Measurements from ENCODE around the gene POLN. TPM values are rescaled to one million over a fixed set of nuclear protein-coding genes. Genes with fewer than 3 reads are reported as not detected.

Gene POLN
- total RNA-seq, 1 experiment from 2014 or later: 3.5 TPM

- Mint-ChIP-seq H3K9me3 (no peaks in the 10 kb centered on the region), H3K36me3 (no peaks in the 10 kb centered on the region), H3K4me1 (peaks cover 8% of the 10 kb centered on the region; the same call in 1 of the 2 replicates), H3K4me3 (no peak overlapping the region), H3K27ac (no peak overlapping the region), H3K27me3 (ENCODE audit: low read depth) (peaks cover 7% of the 10 kb centered on the region)
- CTCF ChIA-PET: interaction anchor here (0.8 kb wide), 1 partner anchor 39 kb away, joined by 3 read pairs; no protein-coding TSS in a partner anchor
- POLR2A ChIA-PET: no interaction called here
- ATAC-seq (no peak), DNase-seq (ENCODE audit: low spot score) (no peak)
- no peak for TF ChIP-seq NFATC4 (CRISPR knock-in tag; IDR thresholded peaks at IDR 0.05)
Measured at GRCh38 chr4:2259036-2259540, 17.2 kb upstream of the POLN start.

- no peak overlapping the region for H3K4me3 Mint-ChIP-seq
- no peak for TF ChIP-seq ZNF232 (CRISPR knock-in tag; IDR thresholded peaks at IDR 0.05)
- POLR2A ChIA-PET: no interaction called here
Measured at GRCh38 chr4:2258091-2259035, 16.4 kb upstream of the POLN start.

GRCh38 chr4:2257361-2258081, 15.6 kb upstream of the POLN start:
- no peak overlapping the region for H3K4me3 Mint-ChIP-seq
- ChIA-PET CTCF (no interaction called here), POLR2A (no interaction called here)
- H3K36me3 Mint-ChIP-seq: no peaks in the 10 kb centered on the region
- peaks cover 13% of the 10 kb centered on the region; the same call in 1 of the 2 replicates for H3K4me1 Mint-ChIP-seq
- no peaks in the 10 kb centered on the region for H3K27me3 Mint-ChIP-seq (ENCODE audit: low read depth)
- no peaks in the 10 kb centered on the region for H3K9me3 Mint-ChIP-seq
- DNase-seq (ENCODE audit: low spot score): peak; percentile 9
- TF ChIP-seq ZNF232 (CRISPR knock-in tag; IDR thresholded peaks at IDR 0.05) (no peak), PREB (CRISPR knock-in tag; IDR thresholded peaks at IDR 0.05; ENCODE audit: borderline replicate concordance) (no peak)
- peak overlapping the region; percentile 27; the same call in 1 of the 2 replicates for H3K27ac Mint-ChIP-seq
- ATAC-seq: no peak

More at GRCh38 chr4:2258091-2259035, 16.4 kb upstream of the POLN start:
- DNase-seq (ENCODE audit: low spot score): peak; percentile 8
- H3K27ac Mint-ChIP-seq: peak overlapping the region; percentile 27; the same call in 1 of the 2 replicates
- H3K4me1 Mint-ChIP-seq: peaks cover 10% of the 10 kb centered on the region; the same call in 1 of the 2 replicates
- no peaks in the 10 kb centered on the region for H3K36me3 Mint-ChIP-seq
- H3K27me3 Mint-ChIP-seq (ENCODE audit: low read depth): peaks cover 3% of the 10 kb centered on the region
- no peaks in the 10 kb centered on the region for H3K9me3 Mint-ChIP-seq
- ATAC-seq: no peak
- CTCF ChIA-PET: interaction anchor here (0.8 kb wide), 1 partner anchor 38 kb away, joined by 3 read pairs; no protein-coding TSS in a partner anchor

GRCh38 chr4:2256781-2257191, 14.9 kb upstream of the POLN start:
- DNase-seq (ENCODE audit: low spot score) (no peak), ATAC-seq (no peak)
- H3K9me3 Mint-ChIP-seq: no peaks in the 10 kb centered on the region
- H3K27me3 Mint-ChIP-seq (ENCODE audit: low read depth): no peaks in the 10 kb centered on the region
- no peak overlapping the region for H3K4me3 Mint-ChIP-seq
- no peaks in the 10 kb centered on the region for H3K36me3 Mint-ChIP-seq
- POLR2A ChIA-PET: no interaction called here
- CTCF ChIA-PET: no interaction called here
- no peak overlapping the region for H3K27ac Mint-ChIP-seq
- TF ChIP-seq USF2 (CRISPR knock-in tag; IDR thresholded peaks at IDR 0.05) (no peak), TCF7 (CRISPR knock-in tag; IDR thresholded peaks at IDR 0.05; ENCODE audit: low read depth) (no peak)
- peaks cover 13% of the 10 kb centered on the region; the same call in 1 of the 2 replicates for H3K4me1 Mint-ChIP-seq

GRCh38 chr4:2256156-2256731, 14.3 kb upstream of the POLN start:
- no peak overlapping the region for H3K4me3 Mint-ChIP-seq
- no peaks in the 10 kb centered on the region for H3K27me3 Mint-ChIP-seq (ENCODE audit: low read depth)
- ATAC-seq (no peak), DNase-seq (ENCODE audit: low spot score) (no peak)
- no peaks in the 10 kb centered on the region for H3K9me3 Mint-ChIP-seq
- ChIA-PET POLR2A (no interaction called here), CTCF (no interaction called here)
- peaks cover 13% of the 10 kb centered on the region; the same call in 1 of the 2 replicates for H3K4me1 Mint-ChIP-seq
- no peak overlapping the region for H3K27ac Mint-ChIP-seq
- H3K36me3 Mint-ChIP-seq: no peaks in the 10 kb centered on the region
- TF ChIP-seq FOXP1 (CRISPR knock-in tag; IDR thresholded peaks at IDR 0.05; ENCODE audit: borderline replicate concordance): no peak
- no peak for TF ChIP-seq IRF2 (CRISPR knock-in tag; IDR thresholded peaks at IDR 0.05; ENCODE audit: borderline replicate concordance, low read depth)
- no peak for TF ChIP-seq NR3C1 (CRISPR knock-in tag; conservative IDR thresholded peaks at IDR 0.05; ENCODE audit: low read depth)
- TF ChIP-seq ZBTB43 (CRISPR knock-in tag; IDR thresholded peaks at IDR 0.05): no peak
- TF ChIP-seq GTF2I (CRISPR knock-in tag; conservative IDR thresholded peaks at IDR 0.05): no peak
- TF ChIP-seq SOX15 (CRISPR knock-in tag; IDR thresholded peaks at IDR 0.05): no peak
- TF ChIP-seq ZNF281 (CRISPR knock-in tag; IDR thresholded peaks at IDR 0.05): no peak
- no peak for TF ChIP-seq NFE2L1 (CRISPR knock-in tag; IDR thresholded peaks at IDR 0.05)

Measured in WTC11 (cell line).